Ovary (tissue), 3 donors: ENCODE results near the gene ZNF768.

Experiments used
- POLR2A ChIP-seq: fragments of 450-650 bp; IDR thresholded peaks from one replicate; pipeline ENCODE4 v1.6.1; 2017; ENCODE audit warnings: antibody characterized with exemption, mild to moderate bottlenecking, moderate library complexity
- TF ChIP-seq, protein P1 (sequence below), 3 donors: fragments of 450-650 bp in 2 of 3; fragments of 200-600 bp in 1 of 3; IDR thresholded peaks; one replicate each; pipeline versions ENCODE4 v1.5.1 to v1.8.0; 2016 to 2022; ENCODE audit warnings: antibody characterized with exemption in 3 of 3, mild to moderate bottlenecking in 1 of 3
- donor health status: DM: no; HTN: no; CAD: no.

- TF ChIP-seq, protein P1, sequence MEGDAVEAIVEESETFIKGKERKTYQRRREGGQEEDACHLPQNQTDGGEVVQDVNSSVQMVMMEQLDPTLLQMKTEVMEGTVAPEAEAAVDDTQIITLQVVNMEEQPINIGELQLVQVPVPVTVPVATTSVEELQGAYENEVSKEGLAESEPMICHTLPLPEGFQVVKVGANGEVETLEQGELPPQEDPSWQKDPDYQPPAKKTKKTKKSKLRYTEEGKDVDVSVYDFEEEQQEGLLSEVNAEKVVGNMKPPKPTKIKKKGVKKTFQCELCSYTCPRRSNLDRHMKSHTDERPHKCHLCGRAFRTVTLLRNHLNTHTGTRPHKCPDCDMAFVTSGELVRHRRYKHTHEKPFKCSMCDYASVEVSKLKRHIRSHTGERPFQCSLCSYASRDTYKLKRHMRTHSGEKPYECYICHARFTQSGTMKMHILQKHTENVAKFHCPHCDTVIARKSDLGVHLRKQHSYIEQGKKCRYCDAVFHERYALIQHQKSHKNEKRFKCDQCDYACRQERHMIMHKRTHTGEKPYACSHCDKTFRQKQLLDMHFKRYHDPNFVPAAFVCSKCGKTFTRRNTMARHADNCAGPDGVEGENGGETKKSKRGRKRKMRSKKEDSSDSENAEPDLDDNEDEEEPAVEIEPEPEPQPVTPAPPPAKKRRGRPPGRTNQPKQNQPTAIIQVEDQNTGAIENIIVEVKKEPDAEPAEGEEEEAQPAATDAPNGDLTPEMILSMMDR (IDR thresholded peaks at IDR 0.05), result no peak
- TF ChIP-seq POLR2A, result no peak
Observed at GRCh38 chr16:30533146-30533522, 6.8 kb upstream of the ZNF768 start.
